Right kidney (tissue), 1 donor: Measurements from ENCODE around the gene PCP4L1.

Experiments
- DNase-seq: peaks from one replicate; pipeline ENCODE4 v3.0.0-alpha.2; 2016

The PCP4L1 gene

DNA sequence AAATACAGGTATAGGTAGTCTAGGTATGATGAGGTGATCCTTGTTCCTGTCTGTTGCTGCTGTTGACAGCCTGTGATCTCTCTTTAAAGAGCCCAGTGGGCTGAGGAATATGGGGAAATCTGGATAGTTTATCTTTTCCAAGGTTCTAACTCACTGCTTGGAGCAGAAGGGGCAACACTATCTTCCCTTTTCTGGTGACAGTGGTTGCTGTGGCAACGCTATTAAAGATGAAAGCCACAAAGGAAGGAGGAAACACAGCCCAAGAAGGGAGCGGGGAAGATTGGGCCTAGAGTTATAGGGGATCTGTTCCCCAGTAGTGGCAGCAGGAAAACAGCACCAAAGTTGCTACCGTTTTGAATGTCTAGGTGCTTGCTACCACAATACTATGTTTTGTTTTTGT lies 8.8 kb downstream of the PCP4L1 start:
- no peak for DNase-seq

DNA sequence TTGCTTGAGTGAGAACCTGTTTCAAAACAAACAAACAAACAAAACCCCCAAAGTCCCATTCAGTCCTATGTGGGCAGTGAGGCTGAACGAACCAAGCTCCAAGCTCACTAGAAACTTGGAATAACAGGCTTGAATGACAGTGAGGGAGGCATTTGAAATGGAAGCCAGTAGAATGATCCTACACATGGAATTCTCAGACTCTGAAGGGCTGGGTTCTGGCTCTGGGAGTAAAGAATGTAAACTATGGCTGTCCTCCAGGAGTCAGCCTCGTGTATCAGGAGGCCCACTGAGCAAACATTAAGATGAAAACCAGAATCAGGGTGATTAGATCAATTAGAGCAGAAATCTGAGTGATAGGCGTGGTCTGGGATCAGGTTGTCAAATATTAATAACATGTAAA lies 14.9 kb downstream of the PCP4L1 start:
- no peak for DNase-seq

DNA sequence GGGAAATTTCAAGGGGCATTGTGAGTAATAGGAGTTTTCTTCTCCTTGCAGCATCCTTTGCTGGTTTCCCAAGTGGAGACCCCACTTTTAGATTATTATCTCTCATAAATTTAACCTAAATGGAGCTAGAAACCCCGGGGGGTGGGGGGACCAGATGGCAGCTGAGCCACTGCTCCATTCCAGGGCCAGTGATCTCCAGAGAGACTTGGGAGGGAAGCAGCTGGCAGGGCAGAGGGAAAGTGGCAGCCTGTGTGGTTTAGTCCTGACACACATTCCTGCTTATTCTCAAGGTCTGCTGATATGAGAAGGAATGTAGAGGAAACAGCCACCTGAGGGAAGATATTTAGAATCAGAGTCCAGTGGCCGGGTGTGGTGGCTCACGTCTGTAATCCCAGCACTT lies 16.3 kb downstream of the PCP4L1 start:
- DNase-seq, result no peak

DNA sequence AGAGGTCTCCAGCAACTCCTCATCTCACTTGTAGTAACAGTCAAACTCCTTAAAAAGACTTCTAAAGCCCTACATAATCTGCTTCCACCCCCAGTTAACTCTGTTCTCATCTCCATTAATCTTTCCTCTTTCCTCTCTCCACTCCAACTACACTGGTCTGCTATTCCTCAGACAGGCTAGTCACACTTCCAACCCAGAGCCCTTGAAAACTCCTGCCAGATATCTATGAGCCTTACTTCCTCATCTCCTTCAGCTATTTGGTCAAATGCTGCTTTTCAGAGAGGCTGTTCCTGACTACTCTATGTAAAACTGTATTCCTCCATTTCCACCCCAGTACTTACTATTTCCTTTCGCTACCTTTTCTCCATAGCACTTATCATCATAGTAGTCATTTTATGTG lies 24.4 kb downstream of the PCP4L1 start:
- DNase-seq, result no peak

DNA sequence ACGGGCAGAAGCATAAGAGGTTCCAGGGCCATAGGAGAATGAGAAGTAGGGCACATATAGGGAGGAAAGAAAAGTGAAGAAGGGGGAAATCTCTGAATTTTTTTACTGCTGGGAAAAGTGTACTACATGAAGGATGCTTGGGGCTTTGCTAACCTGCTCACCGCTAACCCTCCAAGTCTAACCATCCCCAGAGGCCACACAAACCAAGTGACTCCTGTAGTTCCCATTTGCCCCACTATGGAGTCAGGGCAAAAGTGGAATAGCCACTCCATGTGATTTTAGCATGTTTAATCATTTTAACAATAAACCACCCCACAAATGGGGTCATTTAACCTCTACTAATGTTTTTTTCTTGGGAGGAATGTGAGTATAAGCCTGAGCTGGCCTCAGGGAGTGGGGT lies 26.6 kb downstream of the PCP4L1 start:
- DNase-seq, result no peak

DNA sequence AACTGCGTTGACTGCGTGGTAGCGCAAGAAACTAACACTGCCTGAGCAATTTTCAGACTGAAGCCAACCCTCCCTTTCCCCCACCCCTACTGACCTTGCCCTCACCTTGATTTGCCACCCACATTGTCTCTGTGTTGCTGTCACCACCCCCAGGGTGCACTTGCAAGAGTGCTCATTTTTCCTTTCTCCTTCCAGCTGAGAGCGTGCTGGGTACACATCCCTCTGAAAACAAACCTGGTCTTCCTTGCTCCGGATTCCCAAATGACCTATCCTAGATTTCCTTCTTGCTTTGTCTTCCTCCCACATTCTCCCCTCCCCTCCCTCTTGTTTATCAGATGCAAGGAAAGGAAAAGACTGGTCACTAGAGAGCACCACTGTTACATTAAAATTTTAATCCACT lies 27.0 kb downstream of the PCP4L1 start:
- DNase-seq, result no peak

DNA sequence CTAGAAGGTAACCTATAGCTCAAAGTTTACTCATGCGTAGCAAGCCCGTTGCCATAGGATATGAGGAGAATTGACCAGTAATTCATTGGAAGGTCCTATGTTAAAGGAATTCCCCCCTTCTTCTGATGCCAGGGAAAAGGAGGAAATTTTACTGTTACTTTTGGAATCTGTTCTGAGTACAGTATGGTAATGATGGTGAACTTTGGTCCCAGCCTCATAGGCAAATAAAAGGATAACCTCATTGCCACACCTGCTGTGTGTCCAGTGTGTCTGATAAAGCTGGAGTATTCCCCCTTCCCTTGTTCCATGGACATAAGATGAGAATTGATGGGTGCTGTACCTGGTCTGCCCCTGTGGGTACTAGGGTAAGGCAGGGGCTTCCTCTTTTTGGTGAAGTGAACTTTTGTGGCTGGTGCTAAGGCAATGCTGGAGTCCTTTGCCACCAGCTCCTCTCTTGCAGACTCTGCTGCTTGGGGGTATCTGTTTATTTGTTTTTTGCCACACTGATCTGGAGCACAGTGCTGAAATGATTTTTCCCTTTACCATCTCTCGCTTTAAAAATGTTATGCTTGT lies 29.0 kb downstream of the PCP4L1 start:
- no peak for DNase-seq

DNA sequence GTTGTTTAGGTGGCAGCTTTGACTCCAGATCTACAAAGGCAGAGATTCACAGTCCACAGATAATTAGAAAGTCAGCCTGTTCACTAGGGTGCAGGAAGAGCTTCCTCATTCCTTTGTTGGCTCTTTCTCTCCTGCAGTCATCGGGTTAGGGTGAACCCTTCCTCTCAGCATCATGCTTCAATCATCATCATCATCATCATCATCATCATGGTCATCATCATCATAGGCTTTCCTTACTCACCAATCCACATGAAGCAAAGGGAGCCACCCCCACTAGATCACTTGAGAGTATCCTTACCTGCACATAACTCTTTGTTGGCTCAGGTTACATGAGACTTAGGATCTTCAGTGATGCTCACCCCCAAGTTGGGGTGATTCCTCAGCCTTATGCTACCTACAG lies 32.2 kb downstream of the PCP4L1 start:
- no peak for DNase-seq

DNA sequence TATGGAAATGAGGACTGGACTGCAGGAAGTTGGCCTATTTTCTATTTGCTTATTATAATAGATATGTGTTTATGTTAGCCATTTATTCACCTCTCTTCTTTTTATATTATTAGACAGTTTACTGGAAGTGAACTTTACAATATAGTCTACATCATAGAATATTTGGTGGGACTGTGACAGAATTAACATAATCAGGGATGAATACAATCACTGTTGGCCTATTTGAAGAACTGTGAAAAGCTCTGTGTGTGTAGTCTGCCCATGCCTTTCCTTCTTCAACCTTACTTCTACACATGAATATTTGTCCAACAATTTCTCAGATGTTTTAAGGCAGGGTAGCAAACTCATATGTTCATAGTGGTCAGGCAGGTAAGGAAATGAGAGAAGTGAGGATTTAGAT lies 38.9 kb downstream of the PCP4L1 start:
- no peak for DNase-seq

DNA sequence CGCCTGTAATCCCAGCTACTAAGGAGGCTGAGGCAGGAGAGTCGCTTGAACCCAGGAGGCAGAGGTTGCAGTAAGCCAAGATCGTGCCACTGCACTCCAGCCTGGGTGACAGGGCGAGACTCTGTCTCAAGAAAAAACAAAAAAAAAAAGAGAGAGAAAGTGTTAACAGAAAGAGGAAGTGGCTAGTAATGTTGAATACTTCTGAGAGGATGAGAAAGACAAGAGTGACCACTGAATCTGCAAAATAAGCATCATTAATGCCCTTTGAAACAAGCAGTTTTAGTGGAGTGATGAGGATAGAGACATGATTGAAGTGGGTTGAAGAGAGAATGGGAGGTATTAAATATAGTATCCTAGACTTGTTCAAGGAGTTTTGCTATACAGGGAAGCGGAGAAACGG lies 39.6 kb downstream of the PCP4L1 start:
- DNase-seq, result no peak

DNA sequence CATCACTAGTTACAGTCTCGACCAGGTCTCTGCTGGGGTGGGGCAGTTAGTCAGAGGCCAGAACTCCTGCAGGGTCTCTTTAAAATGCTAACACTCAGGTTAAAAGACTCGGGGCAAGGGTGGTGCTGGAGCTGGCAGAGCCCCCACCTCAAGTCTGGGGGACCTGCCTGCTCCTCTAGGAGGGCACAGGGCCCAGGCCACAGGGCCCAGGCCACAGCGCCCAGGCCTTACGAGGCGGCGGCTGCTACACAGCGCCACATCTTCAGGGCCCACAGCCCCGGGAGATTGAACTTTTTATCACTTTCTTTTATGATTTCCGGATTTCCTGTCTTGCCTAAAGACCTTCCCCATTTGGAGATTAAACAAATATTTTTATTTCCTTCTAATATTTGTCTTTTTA lies 40.8 kb downstream of the PCP4L1 start:
- no peak for DNase-seq

DNA sequence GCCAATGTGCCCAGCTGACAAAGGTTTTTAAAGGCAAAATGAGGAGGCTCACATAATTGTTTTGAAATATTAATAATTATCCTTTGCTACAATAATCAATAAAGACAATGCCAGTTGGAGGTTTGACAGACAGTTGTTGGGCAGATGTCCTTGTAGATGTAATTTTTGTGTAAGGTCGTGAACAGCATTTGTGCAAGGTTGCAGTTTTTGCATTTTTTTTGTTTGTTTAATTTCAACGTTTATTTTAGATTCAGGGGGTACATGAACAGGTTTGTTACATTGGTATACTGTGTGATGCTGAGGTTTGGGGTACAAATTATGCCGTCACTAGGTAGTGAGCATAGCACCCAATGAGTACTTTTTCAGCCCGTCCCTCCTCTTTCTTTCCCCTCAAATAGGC lies 41.9 kb downstream of the PCP4L1 start:
- no peak for DNase-seq

DNA sequence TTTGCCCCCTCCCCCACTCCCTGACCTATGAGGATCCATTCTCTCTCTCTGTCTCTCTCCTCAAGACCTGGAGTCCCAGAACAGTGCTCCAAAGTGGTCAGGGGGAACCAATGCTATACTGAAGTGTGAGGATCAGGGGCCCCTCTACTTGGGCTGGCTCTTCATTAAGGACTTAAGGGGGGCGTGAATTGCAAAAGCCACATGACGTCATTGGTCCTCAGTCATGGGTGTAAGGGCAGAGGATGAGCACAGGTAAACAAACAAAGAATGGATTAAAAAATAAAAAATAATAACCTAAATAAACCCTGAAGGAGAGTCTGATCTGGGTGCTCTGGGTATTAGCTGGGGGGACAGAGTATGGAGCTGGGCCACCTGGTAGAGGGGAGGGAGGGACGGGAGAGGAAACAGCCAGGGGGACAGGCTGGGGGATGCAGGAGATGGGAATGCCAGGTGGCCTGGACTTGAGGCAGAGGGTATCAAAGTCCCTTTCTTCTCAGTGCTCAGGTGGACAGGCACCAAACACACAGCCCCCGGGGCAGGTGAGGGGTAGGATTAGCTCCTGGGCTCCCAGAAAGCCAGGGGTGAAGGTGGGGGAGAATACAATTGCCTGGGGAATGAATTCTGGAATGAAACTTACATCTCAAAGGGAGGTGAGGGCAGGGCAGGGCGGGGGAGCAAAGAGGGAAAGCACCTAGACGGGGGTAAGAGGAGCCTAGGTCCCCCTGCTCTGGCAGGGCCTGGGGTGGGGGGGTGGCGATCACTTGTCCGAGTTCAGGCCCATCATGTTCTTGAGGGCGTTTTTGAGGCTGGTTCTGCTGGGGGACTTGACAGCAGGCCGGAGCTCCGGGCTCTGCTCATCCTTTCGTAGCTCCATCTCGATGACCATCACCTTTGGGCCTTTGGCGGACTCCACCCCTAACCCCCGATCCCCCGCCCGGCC lies 46.7 kb downstream of the PCP4L1 start:
- no peak for DNase-seq

DNA sequence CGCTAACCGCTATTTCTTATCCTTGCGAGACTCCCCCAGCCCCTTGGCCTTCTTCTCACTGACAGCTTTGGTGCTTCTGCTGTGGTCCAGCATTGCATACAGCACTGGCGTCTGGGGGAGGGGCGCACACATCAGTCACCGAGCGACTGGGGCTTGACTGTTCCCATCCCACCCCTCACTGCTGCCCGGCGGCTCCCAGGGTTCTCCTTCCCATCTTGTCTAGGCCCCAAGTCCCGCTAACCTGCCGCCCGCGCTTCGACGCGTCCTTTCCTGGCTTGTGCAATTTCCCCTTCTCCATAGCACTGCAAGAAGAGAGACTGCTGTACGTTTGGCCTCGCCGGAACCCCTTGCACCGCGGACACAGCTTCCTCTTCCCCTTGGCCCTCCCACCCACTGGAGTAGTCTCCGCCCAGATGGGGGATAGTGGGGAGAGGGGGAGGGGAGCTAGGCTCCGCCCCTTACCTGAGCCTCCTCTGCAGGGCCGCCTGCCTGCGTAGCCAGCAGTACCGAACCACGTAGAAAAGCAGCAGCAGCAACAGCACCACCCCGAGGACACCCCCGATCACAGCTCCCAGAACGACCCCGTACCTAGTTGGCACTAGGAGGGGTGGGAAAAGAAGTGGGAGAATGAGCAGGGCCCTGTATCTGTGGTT lies 47.4 kb downstream of the PCP4L1 start:
- DNase-seq, result peak; percentile 81

DNA sequence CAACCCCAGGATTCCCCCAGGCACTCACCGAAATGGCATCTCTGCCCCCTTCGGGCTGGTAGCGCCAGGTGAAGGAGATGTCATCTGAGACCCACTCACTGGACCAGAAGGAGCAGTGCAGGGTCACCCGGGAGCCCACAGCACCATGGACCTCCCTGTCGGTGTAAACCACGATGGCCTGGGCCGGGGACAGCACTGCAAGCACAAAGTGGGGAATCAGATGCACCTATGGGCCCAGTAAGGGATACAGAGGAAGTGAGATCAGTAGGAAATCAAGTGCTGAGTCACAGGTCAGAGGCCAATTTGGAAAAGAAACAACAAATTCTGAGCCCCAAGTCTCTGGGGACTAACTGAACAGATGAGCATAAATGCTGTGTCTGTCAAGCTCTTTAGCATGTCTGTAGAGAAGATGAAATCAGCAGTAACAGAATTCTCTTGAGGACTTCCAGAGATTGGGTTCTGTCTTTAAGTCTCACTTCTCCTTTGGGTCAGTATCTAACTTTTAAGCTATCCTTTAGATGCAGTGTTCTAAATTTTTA lies 48.8 kb downstream of the PCP4L1 start:
- no peak for DNase-seq

DNA sequence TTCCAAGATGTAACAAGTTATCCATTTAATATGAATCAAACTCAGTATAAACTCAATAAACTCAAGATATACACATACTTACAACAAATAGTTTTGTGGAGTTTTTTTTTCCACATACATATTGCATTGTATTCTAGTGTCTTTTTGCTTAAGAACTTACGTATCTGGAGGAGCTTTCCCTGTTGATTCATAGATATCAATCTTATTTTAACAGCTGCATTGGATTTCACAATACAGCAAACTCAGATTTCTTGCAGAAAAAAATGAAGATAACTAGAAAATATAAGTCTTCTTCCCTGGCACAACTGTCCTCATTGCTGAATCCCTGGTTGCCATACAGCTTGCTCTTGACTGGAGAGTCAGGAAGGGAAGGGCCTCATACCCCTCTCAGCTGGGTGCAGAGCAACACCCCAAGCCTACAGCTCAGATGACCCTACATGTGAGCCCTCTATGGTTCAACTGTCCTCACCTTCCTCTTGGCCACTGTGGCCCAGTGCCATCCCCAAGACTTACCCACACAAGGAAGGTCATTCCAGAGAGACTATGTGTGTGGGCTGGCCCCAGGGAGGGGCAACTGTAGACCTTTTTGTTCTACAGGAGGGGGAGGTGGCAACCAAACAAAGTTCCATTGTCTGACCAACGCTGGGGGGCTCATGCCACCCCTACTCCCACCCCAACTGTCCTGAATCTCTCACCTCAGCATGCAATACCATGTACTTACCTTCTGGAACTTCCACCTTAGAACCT lies 49.5 kb downstream of the PCP4L1 start:
- no peak for DNase-seq

DNA sequence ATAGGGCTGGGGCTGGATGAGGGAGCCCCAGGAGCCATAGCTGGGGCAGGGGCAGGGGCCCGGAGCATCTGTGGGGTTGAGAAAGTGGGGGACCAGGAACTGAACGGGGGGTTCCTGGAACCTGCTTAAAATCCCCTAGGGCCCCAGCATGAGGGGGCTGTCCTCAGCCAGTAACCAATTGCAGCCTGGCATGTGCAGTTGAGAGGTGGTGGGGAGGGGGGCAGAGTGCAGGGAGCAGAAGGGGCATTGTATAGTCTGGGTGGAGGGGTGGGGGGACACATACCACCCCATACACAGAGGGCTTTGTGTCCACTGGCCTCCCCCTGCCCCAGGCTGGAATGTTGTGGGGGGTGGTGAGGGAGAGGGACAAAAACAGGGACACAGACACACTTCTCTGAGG lies 51.3 kb downstream of the PCP4L1 start, which contains the start of gene MPZ:
Gene MPZ (minus strand): TSS at position 101 of the 400 bp plus-strand sequence. CDS start 63 bp downstream, at position 38.
- no peak for DNase-seq

DNA sequence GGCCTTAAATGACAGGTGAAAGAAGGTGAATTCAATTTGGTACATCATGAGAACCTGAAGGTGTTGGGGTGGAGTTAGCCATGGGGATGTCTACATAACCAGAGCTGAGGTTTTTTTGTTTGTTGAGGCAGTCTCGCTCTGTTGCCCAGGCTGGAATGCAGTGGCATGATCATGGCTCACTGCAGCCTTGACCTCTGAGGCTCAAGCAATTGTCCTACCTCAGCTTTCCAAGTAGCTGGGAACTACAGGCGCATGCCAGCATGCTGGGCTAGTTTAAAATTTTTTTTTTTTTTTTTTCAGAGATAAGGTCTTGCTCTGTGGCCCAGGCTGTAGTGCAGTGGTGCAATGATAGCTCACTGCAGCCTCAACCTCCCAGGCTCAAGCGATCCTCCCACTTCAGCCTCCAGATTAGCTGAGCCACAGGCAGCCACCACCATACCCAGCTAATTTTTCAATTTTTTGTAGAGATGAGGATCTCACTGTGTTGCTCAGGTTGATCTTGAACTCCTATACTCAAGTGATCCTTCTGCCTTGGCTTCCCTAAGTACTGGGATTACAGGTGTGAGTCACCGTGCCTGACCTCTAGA lies 53.1 kb downstream of the PCP4L1 start:
- DNase-seq, result no peak

DNA sequence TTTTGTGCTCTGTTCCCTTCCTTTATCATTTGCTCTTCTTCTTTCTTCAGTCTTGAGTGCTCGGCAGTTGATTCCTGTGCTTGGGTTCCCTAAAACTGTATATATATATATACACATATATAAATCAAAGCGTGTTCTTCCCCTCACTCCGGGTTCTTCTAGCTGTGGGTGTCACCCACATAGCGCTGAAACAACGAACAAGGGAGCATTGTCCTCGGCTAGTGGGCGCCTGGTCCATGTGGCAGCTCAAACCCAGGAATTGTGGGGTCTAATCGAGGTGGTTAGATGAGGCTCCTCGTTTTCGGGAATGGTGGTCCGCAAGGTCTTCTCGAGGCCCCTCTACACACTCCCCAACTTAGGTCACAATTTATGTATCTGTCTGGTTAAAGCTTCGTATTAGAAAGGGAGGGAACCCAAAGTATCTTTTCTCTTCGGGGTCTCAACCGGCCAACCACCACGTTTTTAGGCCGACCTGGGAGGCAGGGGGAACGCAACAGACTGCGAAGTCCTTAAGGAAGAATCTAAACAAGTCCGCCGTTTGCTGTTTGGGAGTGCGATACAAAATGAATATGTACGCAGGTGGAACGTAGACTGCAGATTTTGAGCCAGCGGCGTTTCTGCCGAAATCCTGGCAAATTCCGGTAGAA lies 55.1 kb downstream of the PCP4L1 start:
- DNase-seq, result peak; percentile 76

DNA sequence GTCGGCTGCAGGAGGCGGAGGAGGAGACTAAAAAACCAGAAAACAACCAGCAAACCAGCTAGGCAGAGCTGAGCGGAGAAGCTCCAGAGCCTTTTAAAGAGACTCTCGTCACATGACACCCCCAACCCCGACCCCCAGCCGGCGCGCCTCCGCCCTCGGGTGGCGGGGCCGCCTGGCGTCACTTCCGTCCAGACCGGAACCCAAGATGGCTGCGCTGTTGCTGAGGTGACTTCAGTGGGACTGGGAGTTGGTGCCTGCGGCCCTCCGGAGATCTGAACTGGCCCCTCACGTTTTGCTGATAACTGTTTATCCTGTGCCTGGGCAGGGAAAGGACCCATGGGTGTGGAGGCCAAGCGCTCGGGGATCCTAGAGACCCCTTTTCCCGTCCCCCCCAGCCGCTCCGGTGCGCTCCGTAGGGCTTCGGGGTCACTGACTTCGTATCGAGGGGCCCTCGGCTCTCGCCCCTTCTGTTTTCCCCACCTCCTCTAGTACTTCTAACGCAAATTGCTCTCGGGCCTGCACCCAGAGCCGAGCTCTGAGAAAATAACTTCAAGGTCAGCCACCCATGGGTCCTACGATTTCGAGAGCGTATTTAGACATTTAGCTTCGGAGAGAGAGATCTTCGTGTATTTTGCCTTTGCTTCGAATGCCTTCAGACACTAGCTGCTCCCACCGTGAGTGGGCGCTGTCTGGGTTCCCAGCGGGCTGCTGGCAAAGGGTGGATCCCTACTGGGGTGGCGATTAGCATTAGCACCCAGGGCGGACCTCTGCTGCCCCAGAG lies 55.8 kb downstream of the PCP4L1 start, which contains the start of gene SDHC:
Gene SDHC (plus strand): TSS at position 181 of the 781 bp plus-strand sequence. CDS start 25 bp downstream, at position 206.
- DNase-seq, result peak; percentile 83
